ENCODE data around the gene KLF13.

The KLF13 gene

GRCh38 chr15:31357148-31357547 is 30.5 kb downstream of the KLF13 start:
- TF ChIP-seq CTCF (IDR thresholded peaks at IDR 0.05; ENCODE audit: control insufficient read depth, insufficient read depth, low read depth, low read length, missing control alignments) = no peak
- no peak overlapping the region for H3K4me3 ChIP-seq (ENCODE audit: control insufficient read depth, low read depth, low read length)
- DNase-seq (ENCODE audit: low read depth) = no peak

GRCh38 chr15:31358163-31358562 is 31.5 kb downstream of the KLF13 start:
- no peak overlapping the region for H3K4me3 ChIP-seq (ENCODE audit: control insufficient read depth, low read depth, low read length)
- no peak for TF ChIP-seq CTCF (IDR thresholded peaks at IDR 0.05; ENCODE audit: control insufficient read depth, insufficient read depth, low read depth, low read length, missing control alignments)
- no peak for DNase-seq (ENCODE audit: low read depth)

- H3K4me3 ChIP-seq (ENCODE audit: control insufficient read depth, low read depth, low read length) = no peak overlapping the region
- DNase-seq (ENCODE audit: low read depth) = no peak
- no peak for TF ChIP-seq CTCF (IDR thresholded peaks at IDR 0.05; ENCODE audit: control insufficient read depth, insufficient read depth, low read depth, low read length, missing control alignments)
Measured at GRCh38 chr15:31358957-31359701, 32.5 kb downstream of the KLF13 start.

- TF ChIP-seq CTCF (IDR thresholded peaks at IDR 0.05; ENCODE audit: control insufficient read depth, insufficient read depth, low read depth, low read length, missing control alignments) = no peak
- no peak overlapping the region for H3K4me3 ChIP-seq (ENCODE audit: control insufficient read depth, low read depth, low read length)
- DNase-seq (ENCODE audit: low read depth) = no peak
Measured at GRCh38 chr15:31359702-31360111, 33.1 kb downstream of the KLF13 start.

GRCh38 chr15:31360158-31360561 is 33.5 kb downstream of the KLF13 start:
- no peak for TF ChIP-seq CTCF (IDR thresholded peaks at IDR 0.05; ENCODE audit: control insufficient read depth, insufficient read depth, low read depth, low read length, missing control alignments)
- H3K4me3 ChIP-seq (ENCODE audit: control insufficient read depth, low read depth, low read length) = no peak overlapping the region
- DNase-seq (ENCODE audit: low read depth) = no peak

- no peak for TF ChIP-seq CTCF (IDR thresholded peaks at IDR 0.05; ENCODE audit: control insufficient read depth, insufficient read depth, low read depth, low read length, missing control alignments)
Measured at GRCh38 chr15:31360843-31361763, 34.5 kb downstream of the KLF13 start.

More at GRCh38 chr15:31360843-31361763, 34.5 kb downstream of the KLF13 start:
- H3K4me3 ChIP-seq (ENCODE audit: control insufficient read depth, low read depth, low read length) = no peak overlapping the region
- no peak for DNase-seq (ENCODE audit: low read depth)

Measured in AG09309 (cell line).